ENCODE data around the gene ADAR. TPM values are rescaled to one million over a fixed set of nuclear protein-coding genes. Genes with fewer than 3 reads are reported as not detected.

Gene ADAR
- total and polyA plus RNA-seq, 2 experiments from 2014 or later = 96.4 to 188 TPM

DNA sequence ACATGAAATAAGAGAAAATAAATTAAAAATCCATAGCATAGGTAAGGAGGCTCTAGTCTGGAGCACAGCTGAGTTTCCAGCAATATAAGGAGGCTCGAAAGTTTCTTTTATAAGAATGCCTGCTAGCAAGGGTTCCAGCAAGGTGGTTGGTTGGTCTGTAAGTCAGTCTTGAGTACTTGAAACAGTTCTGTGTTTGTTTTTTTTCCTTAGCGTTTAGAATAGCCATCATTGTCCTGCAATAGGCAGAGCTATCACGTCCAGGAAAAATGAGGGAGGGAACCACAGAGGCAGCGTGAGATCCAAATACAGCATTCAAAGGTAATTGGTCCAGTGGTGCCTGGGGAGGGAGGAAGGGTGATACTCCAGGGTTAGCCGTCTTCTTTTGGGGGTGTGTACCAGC, 57.9 kb downstream of the ADAR start:
- Histone ChIP-seq H3K36me3 (ENCODE audit: insufficient read depth) (peaks cover 49% of the 10 kb centered on the region), H4K20me1 (replicated peaks; ENCODE audit: insufficient read depth) (peaks cover 31% of the 10 kb centered on the region), H3K27ac (ENCODE audit: low read depth) (no peak overlapping the region), H3K79me2 (replicated peaks; ENCODE audit: insufficient read depth) (peaks cover 3% of the 10 kb centered on the region), H3K4me3 (no peak overlapping the region), H3K27me3 (ENCODE audit: insufficient read depth) (no peaks in the 10 kb centered on the region), H2AFZ (no peak overlapping the region), H3F3A (replicated peaks; ENCODE audit: low read depth) (0 out of 2 replicates have a peak, but pooled peaks cover 11% of the 10 kb centered on the region), H3K4me2 (no peak overlapping the region), H3K4me1 (ENCODE audit: insufficient read depth) (no peaks in the 10 kb centered on the region), H3K9me2 (ENCODE audit: insufficient read depth) (no peaks in the 10 kb centered on the region)
- Mint-ChIP-seq H3K27ac (no peak overlapping the region), H3K4me3 (no peak overlapping the region), H3K4me1 (peaks cover 3% of the 10 kb centered on the region; the same call in 2 of the 3 replicates), H3K9me3 (no peaks in the 10 kb centered on the region), H3K36me3 (ENCODE audit: low read depth) (peaks cover 61% of the 10 kb centered on the region), H3K27me3 (ENCODE audit: insufficient read depth, low read depth, poor library complexity) (no peaks in the 10 kb centered on the region)
- no peak for ATAC-seq
- DNase-seq (ENCODE audit: low spot score) = no peak
- TF ChIP-seq EZH2phosphoT487 (IDR thresholded peaks at IDR 0.05; ENCODE audit: unreplicated experiment) (no peak), CREB1 (CRISPR knock-in tag; IDR thresholded peaks at IDR 0.05; ENCODE audit: low read depth) (no peak), STAT1 (IDR thresholded peaks at IDR 0.05; ENCODE audit: unreplicated experiment) (no peak), ZNF114 (CRISPR knock-in tag; IDR thresholded peaks at IDR 0.05) (no peak), JUNB (IDR thresholded peaks at IDR 0.05; ENCODE audit: unreplicated experiment) (no peak), ZNF331 (CRISPR knock-in tag; IDR thresholded peaks at IDR 0.05; ENCODE audit: low read depth) (no peak), POLR2AphosphoS5 (IDR thresholded peaks at IDR 0.05; ENCODE audit: low read depth) (no peak), EZH2 (IDR thresholded peaks at IDR 0.05; ENCODE audit: low read depth, unreplicated experiment) (no peak), NANOG (IDR thresholded peaks at IDR 0.05; ENCODE audit: borderline replicate concordance) (no peak)
- TF ChIP-seq, protein P1, sequence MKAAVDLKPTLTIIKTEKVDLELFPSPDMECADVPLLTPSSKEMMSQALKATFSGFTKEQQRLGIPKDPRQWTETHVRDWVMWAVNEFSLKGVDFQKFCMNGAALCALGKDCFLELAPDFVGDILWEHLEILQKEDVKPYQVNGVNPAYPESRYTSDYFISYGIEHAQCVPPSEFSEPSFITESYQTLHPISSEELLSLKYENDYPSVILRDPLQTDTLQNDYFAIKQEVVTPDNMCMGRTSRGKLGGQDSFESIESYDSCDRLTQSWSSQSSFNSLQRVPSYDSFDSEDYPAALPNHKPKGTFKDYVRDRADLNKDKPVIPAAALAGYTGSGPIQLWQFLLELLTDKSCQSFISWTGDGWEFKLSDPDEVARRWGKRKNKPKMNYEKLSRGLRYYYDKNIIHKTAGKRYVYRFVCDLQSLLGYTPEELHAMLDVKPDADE (IDR thresholded peaks at IDR 0.05) = no peak
- TF ChIP-seq, protein P2, sequence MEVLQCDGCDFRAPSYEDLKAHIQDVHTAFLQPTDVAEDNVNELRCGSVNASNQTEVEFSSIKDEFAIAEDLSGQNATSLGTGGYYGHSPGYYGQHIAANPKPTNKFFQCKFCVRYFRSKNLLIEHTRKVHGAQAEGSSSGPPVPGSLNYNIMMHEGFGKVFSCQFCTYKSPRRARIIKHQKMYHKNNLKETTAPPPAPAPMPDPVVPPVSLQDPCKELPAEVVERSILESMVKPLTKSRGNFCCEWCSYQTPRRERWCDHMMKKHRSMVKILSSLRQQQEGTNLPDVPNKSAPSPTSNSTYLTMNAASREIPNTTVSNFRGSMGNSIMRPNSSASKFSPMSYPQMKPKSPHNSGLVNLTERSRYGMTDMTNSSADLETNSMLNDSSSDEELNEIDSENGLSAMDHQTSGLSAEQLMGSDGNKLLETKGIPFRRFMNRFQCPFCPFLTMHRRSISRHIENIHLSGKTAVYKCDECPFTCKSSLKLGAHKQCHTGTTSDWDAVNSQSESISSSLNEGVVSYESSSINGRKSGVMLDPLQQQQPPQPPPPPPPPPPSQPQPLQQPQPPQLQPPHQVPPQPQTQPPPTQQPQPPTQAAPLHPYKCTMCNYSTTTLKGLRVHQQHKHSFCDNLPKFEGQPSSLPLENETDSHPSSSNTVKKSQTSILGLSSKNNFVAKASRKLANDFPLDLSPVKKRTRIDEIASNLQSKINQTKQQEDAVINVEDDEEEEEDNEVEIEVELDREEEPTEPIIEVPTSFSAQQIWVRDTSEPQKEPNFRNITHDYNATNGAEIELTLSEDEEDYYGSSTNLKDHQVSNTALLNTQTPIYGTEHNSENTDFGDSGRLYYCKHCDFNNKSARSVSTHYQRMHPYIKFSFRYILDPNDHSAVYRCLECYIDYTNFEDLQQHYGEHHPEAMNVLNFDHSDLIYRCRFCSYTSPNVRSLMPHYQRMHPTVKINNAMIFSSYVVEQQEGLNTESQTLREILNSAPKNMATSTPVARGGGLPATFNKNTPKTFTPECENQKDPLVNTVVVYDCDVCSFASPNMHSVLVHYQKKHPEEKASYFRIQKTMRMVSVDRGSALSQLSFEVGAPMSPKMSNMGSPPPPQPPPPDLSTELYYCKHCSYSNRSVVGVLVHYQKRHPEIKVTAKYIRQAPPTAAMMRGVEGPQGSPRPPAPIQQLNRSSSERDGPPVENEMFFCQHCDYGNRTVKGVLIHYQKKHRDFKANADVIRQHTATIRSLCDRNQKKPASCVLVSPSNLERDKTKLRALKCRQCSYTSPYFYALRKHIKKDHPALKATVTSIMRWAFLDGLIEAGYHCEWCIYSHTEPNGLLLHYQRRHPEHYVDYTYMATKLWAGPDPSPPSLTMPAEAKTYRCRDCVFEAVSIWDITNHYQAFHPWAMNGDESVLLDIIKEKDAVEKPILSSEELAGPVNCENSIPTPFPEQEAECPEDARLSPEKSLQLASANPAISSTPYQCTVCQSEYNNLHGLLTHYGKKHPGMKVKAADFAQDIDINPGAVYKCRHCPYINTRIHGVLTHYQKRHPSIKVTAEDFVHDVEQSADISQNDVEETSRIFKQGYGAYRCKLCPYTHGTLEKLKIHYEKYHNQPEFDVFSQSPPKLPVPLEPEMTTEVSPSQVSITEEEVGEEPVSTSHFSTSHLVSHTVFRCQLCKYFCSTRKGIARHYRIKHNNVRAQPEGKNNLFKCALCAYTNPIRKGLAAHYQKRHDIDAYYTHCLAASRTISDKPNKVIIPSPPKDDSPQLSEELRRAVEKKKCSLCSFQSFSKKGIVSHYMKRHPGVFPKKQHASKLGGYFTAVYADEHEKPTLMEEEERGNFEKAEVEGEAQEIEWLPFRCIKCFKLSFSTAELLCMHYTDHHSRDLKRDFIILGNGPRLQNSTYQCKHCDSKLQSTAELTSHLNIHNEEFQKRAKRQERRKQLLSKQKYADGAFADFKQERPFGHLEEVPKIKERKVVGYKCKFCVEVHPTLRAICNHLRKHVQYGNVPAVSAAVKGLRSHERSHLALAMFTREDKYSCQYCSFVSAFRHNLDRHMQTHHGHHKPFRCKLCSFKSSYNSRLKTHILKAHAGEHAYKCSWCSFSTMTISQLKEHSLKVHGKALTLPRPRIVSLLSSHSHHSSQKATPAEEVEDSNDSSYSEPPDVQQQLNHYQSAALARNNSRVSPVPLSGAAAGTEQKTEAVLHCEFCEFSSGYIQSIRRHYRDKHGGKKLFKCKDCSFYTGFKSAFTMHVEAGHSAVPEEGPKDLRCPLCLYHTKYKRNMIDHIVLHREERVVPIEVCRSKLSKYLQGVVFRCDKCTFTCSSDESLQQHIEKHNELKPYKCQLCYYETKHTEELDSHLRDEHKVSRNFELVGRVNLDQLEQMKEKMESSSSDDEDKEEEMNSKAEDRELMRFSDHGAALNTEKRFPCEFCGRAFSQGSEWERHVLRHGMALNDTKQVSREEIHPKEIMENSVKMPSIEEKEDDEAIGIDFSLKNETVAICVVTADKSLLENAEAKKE (CRISPR knock-in tag; IDR thresholded peaks at IDR 0.05) = no peak
- TF ChIP-seq, protein P3, sequence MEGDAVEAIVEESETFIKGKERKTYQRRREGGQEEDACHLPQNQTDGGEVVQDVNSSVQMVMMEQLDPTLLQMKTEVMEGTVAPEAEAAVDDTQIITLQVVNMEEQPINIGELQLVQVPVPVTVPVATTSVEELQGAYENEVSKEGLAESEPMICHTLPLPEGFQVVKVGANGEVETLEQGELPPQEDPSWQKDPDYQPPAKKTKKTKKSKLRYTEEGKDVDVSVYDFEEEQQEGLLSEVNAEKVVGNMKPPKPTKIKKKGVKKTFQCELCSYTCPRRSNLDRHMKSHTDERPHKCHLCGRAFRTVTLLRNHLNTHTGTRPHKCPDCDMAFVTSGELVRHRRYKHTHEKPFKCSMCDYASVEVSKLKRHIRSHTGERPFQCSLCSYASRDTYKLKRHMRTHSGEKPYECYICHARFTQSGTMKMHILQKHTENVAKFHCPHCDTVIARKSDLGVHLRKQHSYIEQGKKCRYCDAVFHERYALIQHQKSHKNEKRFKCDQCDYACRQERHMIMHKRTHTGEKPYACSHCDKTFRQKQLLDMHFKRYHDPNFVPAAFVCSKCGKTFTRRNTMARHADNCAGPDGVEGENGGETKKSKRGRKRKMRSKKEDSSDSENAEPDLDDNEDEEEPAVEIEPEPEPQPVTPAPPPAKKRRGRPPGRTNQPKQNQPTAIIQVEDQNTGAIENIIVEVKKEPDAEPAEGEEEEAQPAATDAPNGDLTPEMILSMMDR (conservative IDR thresholded peaks at IDR 0.05; ENCODE audit: low read depth in 2 of 2) = no peak
- TF ChIP-seq, protein P4, sequence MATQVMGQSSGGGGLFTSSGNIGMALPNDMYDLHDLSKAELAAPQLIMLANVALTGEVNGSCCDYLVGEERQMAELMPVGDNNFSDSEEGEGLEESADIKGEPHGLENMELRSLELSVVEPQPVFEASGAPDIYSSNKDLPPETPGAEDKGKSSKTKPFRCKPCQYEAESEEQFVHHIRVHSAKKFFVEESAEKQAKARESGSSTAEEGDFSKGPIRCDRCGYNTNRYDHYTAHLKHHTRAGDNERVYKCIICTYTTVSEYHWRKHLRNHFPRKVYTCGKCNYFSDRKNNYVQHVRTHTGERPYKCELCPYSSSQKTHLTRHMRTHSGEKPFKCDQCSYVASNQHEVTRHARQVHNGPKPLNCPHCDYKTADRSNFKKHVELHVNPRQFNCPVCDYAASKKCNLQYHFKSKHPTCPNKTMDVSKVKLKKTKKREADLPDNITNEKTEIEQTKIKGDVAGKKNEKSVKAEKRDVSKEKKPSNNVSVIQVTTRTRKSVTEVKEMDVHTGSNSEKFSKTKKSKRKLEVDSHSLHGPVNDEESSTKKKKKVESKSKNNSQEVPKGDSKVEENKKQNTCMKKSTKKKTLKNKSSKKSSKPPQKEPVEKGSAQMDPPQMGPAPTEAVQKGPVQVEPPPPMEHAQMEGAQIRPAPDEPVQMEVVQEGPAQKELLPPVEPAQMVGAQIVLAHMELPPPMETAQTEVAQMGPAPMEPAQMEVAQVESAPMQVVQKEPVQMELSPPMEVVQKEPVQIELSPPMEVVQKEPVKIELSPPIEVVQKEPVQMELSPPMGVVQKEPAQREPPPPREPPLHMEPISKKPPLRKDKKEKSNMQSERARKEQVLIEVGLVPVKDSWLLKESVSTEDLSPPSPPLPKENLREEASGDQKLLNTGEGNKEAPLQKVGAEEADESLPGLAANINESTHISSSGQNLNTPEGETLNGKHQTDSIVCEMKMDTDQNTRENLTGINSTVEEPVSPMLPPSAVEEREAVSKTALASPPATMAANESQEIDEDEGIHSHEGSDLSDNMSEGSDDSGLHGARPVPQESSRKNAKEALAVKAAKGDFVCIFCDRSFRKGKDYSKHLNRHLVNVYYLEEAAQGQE (IDR thresholded peaks at IDR 0.05; ENCODE audit: unreplicated experiment) = no peak

Measured in GM23338 (cell line).